Panc1 (cell line): ENCODE data around the gene DEPDC4. TPM values are rescaled to one million over a fixed set of nuclear protein-coding genes. Genes with fewer than 3 reads are reported as not detected.

ENCODE experiments used
- ATAC-seq: fragments of 200-7000 bp; cut with Tn5 transposase; 2 replicates; pipeline ENCODE4 v1.9.1; 2020; ENCODE audit warnings: mild to moderate bottlenecking, moderate library complexity
- BruUV-seq: library from RNA; stranded (reverse); fragments of 400-500 nt; replicated peaks from 2 replicates; lab custom pipeline; 2021; lab: Mats Ljungman, UMichigan
- CTCF ChIA-PET: fragments of 300-600 bp; sonication (Branson Sonifier 250); formaldehyde crosslinking; loops from one replicate; lab custom pipeline; 2022; ENCODE audit warnings: antibody characterized with exemption; lab: Charles Lee
- POLR2A ChIA-PET: fragments of 300-600 bp; sonication (Branson Sonifier 250); formaldehyde crosslinking; loops from one replicate; lab custom pipeline; 2022; ENCODE audit warnings: antibody characterized with exemption; lab: Charles Lee
- DNase-seq: peaks from one replicate; pipeline ENCODE4 v3.0.0-alpha.2; 2010; ENCODE audit warnings: low read depth, low spot score
- H3K27ac ChIP-seq: 2 replicates; pipeline ENCODE4 v1.5.1; 2011; ENCODE audit warnings: mild to moderate bottlenecking, low read length, inconsistent platforms
- H3K27me3 ChIP-seq: fragments of 200-500 bp; sonication (Bioruptor generic); 2 replicates; pipeline ENCODE4 v1.6.0; 2014; ENCODE audit warnings: low read length, inconsistent platforms; ENCODE audit not compliant: control insufficient read depth, insufficient read depth
- H3K36me3 ChIP-seq: fragments of 200-500 bp; sonication (Bioruptor generic); 2 replicates; pipeline ENCODE4 v1.5.1; 2014; ENCODE audit warnings: inconsistent platforms, mild to moderate bottlenecking, low read length, moderate library complexity; ENCODE audit not compliant: control insufficient read depth, insufficient read depth
- H3K4me1 ChIP-seq: 2 replicates; pipeline ENCODE4 v1.5.1; 2011; ENCODE audit warnings: inconsistent platforms, mild to moderate bottlenecking, low read length, moderate library complexity; ENCODE audit not compliant: control insufficient read depth, insufficient read depth
- H3K4me3 ChIP-seq, 2 experiments: 2 replicates each; pipeline ENCODE4 v1.5.1; 2011 to 2012; ENCODE audit warnings: low read depth in 2 of 2, low read length in 2 of 2, mild to moderate bottlenecking in 2 of 2, inconsistent platforms in 1 of 2, moderate library complexity in 1 of 2
- H3K9me3 ChIP-seq: fragments of 200-500 bp; sonication (Bioruptor generic); 2 replicates; pipeline ENCODE4 v1.5.1; 2014; ENCODE audit warnings: low read depth, mild to moderate bottlenecking, inconsistent platforms, low read length, moderate library complexity; ENCODE audit not compliant: control insufficient read depth, insufficient read depth
- CTCF ChIP-seq: fragments of 450-650 bp; IDR thresholded peaks from 2 replicates; pipeline ENCODE4 v1.5.1; 2017; ENCODE audit warnings: mild to moderate bottlenecking
- POLR2AphosphoS5 ChIP-seq: IDR thresholded peaks from 2 replicates; pipeline ENCODE4 v1.6.1; 2012; ENCODE audit warnings: mild to moderate bottlenecking, low read depth, low read length, moderate library complexity
- REST ChIP-seq, 2 experiments: IDR thresholded peaks; 2 replicates each; pipeline ENCODE4 v1.6.1; 2011 to 2012; ENCODE audit warnings: low read depth in 2 of 2, control low read depth in 1 of 2, low read length in 1 of 2, mild to moderate bottlenecking in 1 of 2, moderate library complexity in 1 of 2; ENCODE audit not compliant: insufficient read depth in 1 of 2
- SIN3A ChIP-seq: IDR thresholded peaks from 2 replicates; pipeline ENCODE4 v1.6.1; 2012; ENCODE audit warnings: low read depth, mild to moderate bottlenecking, low read length, moderate library complexity, borderline replicate concordance; ENCODE audit not compliant: insufficient read depth
- TCF7L2 ChIP-seq: IDR thresholded peaks from 2 replicates; pipeline ENCODE4 v1.6.1; 2011; ENCODE audit warnings: mild to moderate bottlenecking, low read depth, low read length, inconsistent platforms
- in situ Hi-C: cut with HindIII; loops from 2 replicates; pipeline ENCODE4 v1.10.0; 2016; ENCODE audit warnings: low sequenced_read_pairs, low pct_unique_long_range_greater_than_20kb
- intact Hi-C: fragments of 100-400 bp; cut with micrococcal nuclease; formaldehyde crosslinking; loops from one replicate; pipeline ENCODE4 v1.10.0; 2022; ENCODE audit not compliant: unreplicated experiment
- total RNA-seq: library from RNA; stranded (reverse); gene quantifications from one replicate; pipeline ENCODE4 v1.2.1, GENCODE V29; 2021; ENCODE audit not compliant: unreplicated experiment

DEPDC4 gene
- total RNA-seq, 1 experiment from 2014 or later, result 2.6 TPM

DNA sequence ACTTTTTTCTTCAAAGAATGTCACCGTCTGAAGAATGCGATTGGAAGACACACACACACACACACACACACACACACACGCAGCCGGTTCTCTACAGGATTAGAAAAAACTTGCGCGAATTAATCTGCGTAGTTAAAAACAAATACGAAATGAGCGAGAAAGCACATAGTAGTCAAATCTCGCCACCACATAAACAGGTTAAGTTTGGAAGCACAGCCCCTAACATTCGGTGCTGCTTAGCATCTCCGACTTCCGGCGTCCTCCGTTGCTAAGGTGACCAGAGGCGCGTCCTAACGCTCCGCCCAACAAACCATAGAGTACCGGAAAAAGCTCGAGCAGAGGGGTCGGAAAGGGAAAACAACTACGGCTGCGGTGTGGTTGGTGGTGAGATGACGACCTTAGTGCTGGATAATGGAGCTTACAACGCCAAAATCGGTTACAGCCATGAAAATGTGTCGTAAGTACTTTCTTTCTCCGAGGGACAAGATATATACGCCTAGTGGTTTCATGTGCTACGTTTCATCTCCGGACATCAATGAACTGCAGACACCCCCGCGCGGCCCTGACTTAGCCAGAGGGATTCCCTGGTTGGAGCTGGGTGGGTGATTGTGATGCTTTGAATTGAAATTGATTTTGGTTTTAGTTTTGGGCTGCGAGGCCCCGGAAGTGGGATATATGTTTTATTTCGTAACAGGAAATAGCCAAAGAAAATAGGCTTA is 66.3 kb downstream of the DEPDC4 start, which contains the start of gene ACTR6:
TSS of gene ACTR6 (plus strand) at position 353 of the 719 bp plus-strand sequence. CDS start at position 390, 37 bp downstream.
- Histone ChIP-seq H3K27ac (peak within 1 kb of the TSS; percentile 83), H3K4me3 (peak within 1 kb of the TSS; percentile 64 to 79), H3K9me3 (no peaks in the 10 kb centered on the region), H3K4me1 (peaks cover 8% of the 10 kb centered on the region; the same call in 1 of the 2 replicates), H3K27me3 (no peaks in the 10 kb centered on the region), H3K36me3 (no peaks in the 10 kb centered on the region; the same call in none of the 2 replicates)
- TF ChIP-seq REST (IDR thresholded peaks at IDR 0.05; ENCODE audit: insufficient read depth in 1 of 2, low read depth in 2 of 2, low read length in 1 of 2) (no peak), CTCF (no peak), POLR2AphosphoS5 (peak; percentile 89), SIN3A (peak; percentile 100), TCF7L2 (no peak; the same call in 1 of the 2 replicates)
- intact Hi-C loops (no loop called here), in situ Hi-C loops (no loop called here)
- peak; percentile 83 for DNase-seq
- ATAC-seq, result peak; percentile 96
- ChIA-PET POLR2A (interaction anchor here (1.0 kb wide), 1 partner anchor 37 kb away, joined by 3 read pairs; no protein-coding TSS in a partner anchor), CTCF (interaction anchor here (0.6 to 0.8 kb wide), 2 partner anchors 14 to 1709 kb away, joined by 3 to 6 read pairs; no protein-coding TSS in a partner anchor)
- TSS peak; percentile 97 for BruUV-seq

GRCh38 chr12:100199347-100200149 is 67.3 kb downstream of the DEPDC4 start:
- Histone ChIP-seq H3K4me1 (peaks cover 8% of the 10 kb centered on the region; the same call in 1 of the 2 replicates), H3K9me3 (no peaks in the 10 kb centered on the region), H3K36me3 (no peaks in the 10 kb centered on the region; the same call in 1 of the 2 replicates), H3K27ac (peak overlapping the region; percentile 83), H3K4me3 (peak overlapping the region; percentile 64 to 79), H3K27me3 (no peaks in the 10 kb centered on the region)
- in situ Hi-C loops (no loop called here), intact Hi-C loops (loop anchor here (5.0 kb wide), 1 partner anchor 57 kb away; the partner anchor contains the start of gene BLTP3B)
- CTCF ChIA-PET, result interaction anchor here (0.6 to 0.8 kb wide), 2 partner anchors 13 to 1250 kb away, joined by 3 to 6 read pairs; no protein-coding TSS in a partner anchor
- DNase-seq (no peak), ATAC-seq (peak; percentile 89)
- POLR2A ChIA-PET, result no interaction called here
- no TSS peak for BruUV-seq
- no peak for TF ChIP-seq TCF7L2
- TF ChIP-seq POLR2AphosphoS5, result peak; percentile 13; the same call in 1 of the 2 replicates
- 0 out of 2 replicates have a peak, but pooled peaks have one; percentile 19 for TF ChIP-seq SIN3A
